Naive thymus-derived CD8-positive, alpha-beta T cell (primary cell): ENCODE measurements around the gene PRRT1B. TPM values are rescaled to one million over a fixed set of nuclear protein-coding genes. Genes with fewer than 3 reads are reported as not detected.

Experiments used
- ATAC-seq, 2 donors: fragments of 150-1000 bp; cut with Tn5 transposase in 1 of 2; sonication (Bioruptor Pico), chemical (Tn5 transposase) in 1 of 2; 1 replicate in 1 of 2; 2 replicates in 1 of 2; pipeline ENCODE4 v1.10.0; 2021; ENCODE audit warnings: mild to moderate bottlenecking in 2 of 2, moderate library complexity in 2 of 2
- POLR2A ChIA-PET: fragments of 350-600 bp; sonication (Branson Sonifier 250); formaldehyde crosslinking; loops from one replicate; lab custom pipeline; 2021; ENCODE audit warnings: antibody characterized with exemption; lab: Charles Lee
- DNase-seq, 10 donors: peaks; one replicate each; pipeline versions ENCODE4 v3.0.0 to v3.0.0-alpha.2; 2020 to 2022
- H3K27ac Mint-ChIP-seq, 10 donors: one replicate each; pipeline ENCODE4 v1.8.0; 2020 to 2022; ENCODE audit warnings: mild to moderate bottlenecking in 10 of 10, mixed read lengths in 10 of 10, moderate library complexity in 4 of 10, inconsistent platforms in 1 of 10
- H3K27me3 Mint-ChIP-seq, 5 donors: one replicate each; pipeline ENCODE4 v1.8.0; 2021 to 2022; ENCODE audit warnings: mixed read lengths in 5 of 5
- H3K36me3 Mint-ChIP-seq, 3 donors: one replicate each; pipeline ENCODE4 v1.8.0; 2020 to 2022; ENCODE audit warnings: mixed read lengths in 3 of 3, mild to moderate bottlenecking in 2 of 3, inconsistent platforms in 1 of 3
- H3K4me1 Mint-ChIP-seq, 4 donors: one replicate each; pipeline ENCODE4 v1.8.0; 2021 to 2022; ENCODE audit warnings: mixed read lengths in 4 of 4
- H3K4me3 Mint-ChIP-seq, 10 donors: one replicate each; pipeline ENCODE4 v1.8.0; 2020 to 2022; ENCODE audit warnings: mild to moderate bottlenecking in 10 of 10, mixed read lengths in 10 of 10, moderate library complexity in 6 of 10, inconsistent platforms in 1 of 10
- H3K9me3 Mint-ChIP-seq, 9 donors: one replicate each; pipeline ENCODE4 v1.8.0; 2020 to 2022; ENCODE audit warnings: mixed read lengths in 9 of 9, mild to moderate bottlenecking in 3 of 9, inconsistent platforms in 1 of 9, moderate library complexity in 1 of 9
- polyA plus RNA-seq, 3 donors: library from polyadenylated mRNA; unstranded; fragments of 300-500 nt; fragmentation: Illumina TruSeq; gene quantifications; one replicate each; pipeline ENCODE4 v1.2.3, GENCODE V29; 2021
- total RNA-seq, 8 experiments: library from RNA in 2 of 8; stranded (reverse) in 2 of 8; gene quantifications; one replicate each; pipeline ENCODE4 v1.2.3 and lab custom pipeline; 2021 to 2026

Gene PRRT1B
- total and polyA plus RNA-seq, 5 experiments from 2014 or later, result not detected

DNA sequence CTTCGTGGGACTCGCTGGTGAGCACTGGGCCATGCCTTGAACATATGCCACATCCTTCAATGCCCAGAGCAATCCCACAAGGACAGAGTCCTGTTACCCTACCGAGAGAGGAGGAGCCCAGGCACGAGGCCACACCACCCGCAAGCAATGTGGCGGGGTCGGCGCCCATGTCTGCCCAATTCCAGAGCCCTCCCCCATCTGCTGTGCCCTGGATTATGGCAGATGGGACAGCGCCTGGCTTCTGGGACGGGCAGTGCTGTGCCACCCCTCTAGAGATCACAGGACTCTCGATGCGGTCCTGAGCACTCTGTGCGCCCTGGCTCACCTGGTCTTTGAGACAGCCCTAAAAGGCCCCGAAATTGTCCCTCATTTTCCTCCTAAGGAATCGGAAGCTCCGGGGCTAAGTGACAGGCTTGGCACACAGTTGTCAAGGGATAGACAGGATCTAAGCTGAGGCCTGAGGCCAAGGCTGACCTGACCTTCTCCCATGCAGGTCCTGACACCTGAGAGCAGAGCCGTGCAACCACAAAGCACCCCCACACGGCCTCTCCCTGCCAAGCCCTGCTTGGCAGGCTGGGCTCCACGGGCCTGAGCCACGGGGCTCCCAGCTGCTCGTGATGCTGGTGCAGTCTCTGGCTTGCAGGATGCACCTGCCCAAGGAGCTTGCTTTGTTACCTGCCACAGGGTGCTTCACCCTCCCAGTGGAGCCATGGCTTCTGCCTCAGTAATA is 48.8 kb downstream of the PRRT1B start:
- Mint-ChIP-seq H3K27ac (peak overlapping the region in 1 of 10 donors; percentile 53), H3K36me3 (peaks cover 0 to 38% (median 0%) of the 10 kb centered on the region in 3 donors), H3K4me1 (peaks cover 13 to 23% (median 17%) of the 10 kb centered on the region in 4 donors), H3K27me3 (no peaks in the 10 kb centered on the region), H3K4me3 (no peak overlapping the region), H3K9me3 (no peaks in the 10 kb centered on the region)
- peak in 1 of 10 donors; percentile 28 for DNase-seq
- ATAC-seq, result no peak
- POLR2A ChIA-PET, result interaction anchor here (0.6 to 1.5 kb wide), 3 partner anchors 129 to 168 kb away, joined by 3 to 5 read pairs (median 3); no protein-coding TSS in a partner anchor

DNA sequence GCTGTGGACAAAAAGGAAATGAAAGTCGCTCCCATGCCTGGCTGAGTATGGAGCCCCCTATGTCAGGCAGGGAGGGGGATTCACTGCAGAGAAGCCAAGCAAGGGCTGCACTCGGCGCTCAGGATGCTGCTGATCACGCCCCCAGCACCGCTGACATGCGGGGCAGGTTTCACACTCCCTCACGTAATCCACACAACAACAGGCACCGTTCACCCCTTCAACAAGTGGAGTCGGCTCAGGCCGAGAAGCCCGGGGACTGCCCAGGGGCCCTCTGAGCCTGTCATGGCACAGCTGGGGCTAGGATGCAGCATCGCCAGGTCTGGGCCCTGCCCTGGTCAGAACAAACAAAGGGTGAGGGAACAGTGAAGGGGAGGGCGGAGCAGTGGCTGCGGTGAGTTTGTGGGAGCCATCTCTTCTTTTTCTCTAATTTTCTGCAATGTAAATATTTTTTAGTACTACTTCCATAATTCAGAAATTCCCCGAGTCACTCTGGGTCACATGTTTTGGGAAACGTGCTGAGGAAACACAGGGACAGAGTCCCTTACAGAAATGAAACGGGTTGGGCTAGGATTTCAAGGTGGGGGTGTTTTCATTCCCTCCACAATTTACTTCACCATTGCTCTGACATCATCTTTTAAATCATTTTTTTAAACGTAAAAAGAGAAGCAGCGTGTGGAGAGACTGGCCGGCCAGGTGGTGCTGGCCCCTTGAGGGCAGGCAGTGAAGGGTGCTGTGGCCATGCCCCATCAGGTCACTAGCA is 49.8 kb downstream of the PRRT1B start:
- POLR2A ChIA-PET, result interaction anchor here (1.1 to 1.5 kb wide), 2 partner anchors 10 to 150 kb away, joined by 4 to 5 read pairs; no protein-coding TSS in a partner anchor
- no peak for ATAC-seq
- H3K9me3 Mint-ChIP-seq, result no peaks in the 10 kb centered on the region
- H3K4me3 Mint-ChIP-seq, result no peak overlapping the region
- H3K27ac Mint-ChIP-seq, result peak overlapping the region in 1 of 10 donors; percentile 6
- DNase-seq, result peak in 1 of 10 donors; percentile 10
- H3K36me3 Mint-ChIP-seq, result peaks cover 0 to 41% (median 0%) of the 10 kb centered on the region in 3 donors
- H3K27me3 Mint-ChIP-seq, result no peaks in the 10 kb centered on the region
- H3K4me1 Mint-ChIP-seq, result peaks cover 12 to 18% (median 16%) of the 10 kb centered on the region in 4 donors

DNA sequence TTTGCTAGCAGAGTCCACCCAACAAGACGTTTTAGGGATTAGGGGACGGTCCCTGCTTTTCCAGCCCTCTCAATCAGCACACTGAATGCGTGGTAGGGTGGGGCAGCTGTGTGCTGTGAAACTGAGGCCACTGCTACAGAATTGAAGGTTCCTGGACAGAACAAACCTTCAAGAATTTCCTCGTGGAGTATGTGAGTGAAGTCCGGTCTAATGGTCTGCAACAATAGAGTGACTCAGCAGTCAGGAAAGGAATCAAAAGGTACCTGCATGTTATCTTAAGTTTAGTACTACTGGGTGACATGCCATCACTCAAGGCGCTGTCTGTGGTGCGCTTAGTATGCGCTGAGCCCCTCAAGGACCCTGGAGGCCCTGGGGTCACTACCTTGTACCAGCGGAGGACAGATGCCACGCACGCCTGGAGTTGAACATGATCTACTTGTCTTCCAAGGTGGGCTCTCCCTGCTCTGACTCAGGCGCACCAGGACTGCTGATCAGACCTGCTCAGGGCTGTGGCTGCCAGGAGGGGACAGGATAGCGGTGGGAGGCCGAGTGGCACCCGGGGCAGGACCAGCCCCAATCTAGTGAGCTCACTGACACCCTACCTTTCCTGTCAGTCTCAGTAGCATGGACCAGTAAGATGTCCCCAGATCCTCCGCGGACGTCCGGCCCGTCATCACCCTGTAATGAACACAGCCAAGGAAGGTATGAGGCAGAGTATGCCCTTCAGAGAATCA is 50.5 kb downstream of the PRRT1B start:
- Mint-ChIP-seq H3K27ac (peak overlapping the region in 3 of 10 donors; percentile 5 to 70 (median 6)), H3K36me3 (peaks cover 0 to 47% (median 0%) of the 10 kb centered on the region in 3 donors), H3K9me3 (no peaks in the 10 kb centered on the region), H3K27me3 (no peaks in the 10 kb centered on the region), H3K4me1 (peaks cover 5 to 11% (median 8%) of the 10 kb centered on the region in 4 donors), H3K4me3 (no peak overlapping the region)
- DNase-seq, result no peak
- ATAC-seq, result no peak
- POLR2A ChIA-PET, result interaction anchor here (1.1 to 1.5 kb wide), 2 partner anchors 11 to 149 kb away, joined by 4 to 5 read pairs; no protein-coding TSS in a partner anchor

DNA sequence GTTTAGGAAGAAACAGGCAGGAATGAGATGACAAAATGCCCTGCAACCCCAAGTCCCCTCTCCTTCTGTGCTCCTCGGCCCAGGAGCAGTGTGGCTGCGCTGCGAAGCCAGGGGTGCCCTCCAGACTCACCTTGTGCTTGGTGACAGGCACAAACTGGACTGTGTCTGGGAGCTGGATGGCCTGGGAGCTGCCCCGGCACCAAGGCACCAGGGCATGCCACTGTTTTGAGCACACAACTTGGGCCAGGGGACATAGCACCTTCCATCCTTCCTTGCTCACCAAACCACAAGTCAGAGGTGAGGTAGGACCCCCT is 51.1 kb downstream of the PRRT1B start:
- ATAC-seq (no peak), DNase-seq (peak in 1 of 10 donors; percentile 58)
- H3K4me3 Mint-ChIP-seq, result no peak overlapping the region
- H3K4me1 Mint-ChIP-seq, result peaks cover 0 to 5% (median 3%) of the 10 kb centered on the region in 4 donors
- no peaks in the 10 kb centered on the region for H3K27me3 Mint-ChIP-seq
- POLR2A ChIA-PET, result no interaction called here
- no peaks in the 10 kb centered on the region for H3K9me3 Mint-ChIP-seq
- H3K36me3 Mint-ChIP-seq, result peaks cover 0 to 50% (median 3%) of the 10 kb centered on the region in 3 donors
- H3K27ac Mint-ChIP-seq, result peak overlapping the region in 1 of 10 donors; percentile 70

DNA sequence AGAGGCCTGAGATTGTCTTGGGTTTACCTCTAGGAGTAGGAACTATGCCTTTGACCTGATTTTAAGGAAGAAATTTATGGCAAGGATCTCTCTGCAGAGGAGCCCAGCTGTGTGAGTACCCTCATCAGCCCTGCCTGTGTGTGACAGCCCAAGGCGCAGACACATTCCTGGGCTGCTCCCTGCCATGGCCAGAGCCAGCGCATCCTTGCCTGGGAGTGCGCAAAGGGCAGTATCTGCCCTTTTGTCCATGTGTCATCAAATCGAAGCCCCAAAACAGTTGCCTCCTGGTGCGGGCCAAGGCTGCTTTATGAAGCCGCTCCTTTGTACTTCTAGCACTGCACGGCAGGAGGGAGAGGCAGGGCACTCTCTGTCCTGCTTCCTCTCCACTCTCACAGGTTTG is 51.9 kb downstream of the PRRT1B start:
- Mint-ChIP-seq H3K36me3 (peaks cover 0 to 59% (median 4%) of the 10 kb centered on the region in 3 donors), H3K4me3 (no peak overlapping the region)

DNA sequence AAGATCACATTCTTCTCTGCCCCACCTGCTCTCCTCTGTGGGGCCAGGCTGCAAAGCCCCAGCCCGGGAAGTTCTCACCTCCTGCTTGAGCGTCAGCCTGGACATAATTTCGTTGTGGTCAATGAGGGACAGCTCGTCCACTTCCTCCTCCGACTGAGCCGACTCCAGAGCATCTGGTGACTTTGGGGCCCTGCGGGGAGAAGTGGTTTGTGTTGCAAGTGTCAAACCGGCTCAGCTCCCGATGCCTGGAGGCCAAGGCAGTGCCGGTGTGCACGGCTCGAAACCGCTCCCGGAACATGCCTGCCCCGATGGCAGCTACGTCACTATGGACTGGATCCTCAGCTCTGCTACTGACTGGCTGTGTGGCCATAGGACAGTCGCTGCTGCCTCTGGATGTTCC is 52.8 kb downstream of the PRRT1B start:
- H3K36me3 Mint-ChIP-seq, result peaks cover 0 to 62% (median 4%) of the 10 kb centered on the region in 3 donors
- no peak overlapping the region for H3K4me3 Mint-ChIP-seq
- no peaks in the 10 kb centered on the region for H3K27me3 Mint-ChIP-seq
- peak overlapping the region in 1 of 10 donors; percentile 52 for H3K27ac Mint-ChIP-seq
- POLR2A ChIA-PET, result interaction anchor here (1.4 kb wide), 1 partner anchor 145 kb away, joined by 3 read pairs; no protein-coding TSS in a partner anchor
- DNase-seq, result no peak
- ATAC-seq, result no peak
- H3K4me1 Mint-ChIP-seq, result peaks cover 0 to 2% (median under 1%) of the 10 kb centered on the region in 4 donors
- H3K9me3 Mint-ChIP-seq, result no peaks in the 10 kb centered on the region

More for the DNA sequence above, 51.9 kb downstream of the PRRT1B start:
- Mint-ChIP-seq H3K27me3 (no peaks in the 10 kb centered on the region), H3K9me3 (no peaks in the 10 kb centered on the region), H3K27ac (no peak overlapping the region), H3K4me1 (peaks cover 0 to 1% (median under 1%) of the 10 kb centered on the region in 4 donors)
- POLR2A ChIA-PET, result interaction anchor here (1.4 kb wide), 1 partner anchor 146 kb away, joined by 3 read pairs; no protein-coding TSS in a partner anchor
- no peak for ATAC-seq
- DNase-seq, result no peak

DNA sequence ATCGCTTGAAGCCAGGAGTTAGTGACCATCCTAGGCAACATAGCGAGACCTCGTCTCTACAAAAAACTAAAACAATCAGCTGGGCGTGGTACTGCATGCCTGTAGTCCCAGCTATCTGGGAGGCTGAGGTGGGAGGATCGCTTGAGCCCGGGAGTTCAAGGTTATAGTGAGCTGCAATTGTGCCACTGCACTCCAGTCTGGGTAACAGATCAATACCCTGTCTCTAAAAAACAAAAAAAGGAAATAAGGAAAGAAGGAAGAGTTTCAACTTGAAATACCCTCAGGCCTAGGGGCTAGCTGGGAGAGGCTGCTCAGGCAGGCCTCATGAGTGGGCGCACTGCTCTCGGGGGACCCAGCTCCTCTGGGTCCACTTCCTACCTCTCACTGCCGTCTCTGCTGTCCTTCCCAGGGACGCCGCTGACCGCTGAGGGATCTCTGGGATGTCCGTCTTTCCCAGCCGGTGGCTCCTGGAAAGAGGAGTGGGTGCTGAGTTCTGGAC is 56.4 kb downstream of the PRRT1B start:
- POLR2A ChIA-PET, result interaction anchor here (0.6 kb wide), 1 partner anchor 131 kb away, joined by 5 read pairs; no protein-coding TSS in a partner anchor
- peak overlapping the region in 3 of 10 donors; percentile 6 to 63 (median 11) for H3K27ac Mint-ChIP-seq
- H3K27me3 Mint-ChIP-seq, result no peaks in the 10 kb centered on the region

DNA sequence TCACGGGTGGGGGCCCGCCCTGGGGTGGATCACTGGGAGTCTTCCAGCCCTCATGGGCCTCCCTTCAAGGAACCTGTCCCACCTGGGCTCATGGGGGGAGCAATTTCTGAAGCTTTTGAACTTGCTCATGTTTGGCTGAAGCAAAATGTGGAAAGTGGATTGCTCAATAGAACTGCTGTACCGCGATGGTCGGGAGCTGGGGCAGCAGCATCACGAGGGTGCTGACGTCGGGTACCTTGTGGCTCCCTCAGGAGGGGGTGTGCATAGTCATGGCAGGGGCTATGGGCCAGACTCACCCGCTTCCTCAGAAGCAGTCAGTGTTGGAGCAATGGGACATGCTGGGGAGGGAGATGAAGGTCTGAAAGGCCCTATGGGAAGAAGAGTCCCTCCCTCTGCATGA is 57.9 kb downstream of the PRRT1B start:
- DNase-seq, result no peak
- H3K27me3 Mint-ChIP-seq, result no peaks in the 10 kb centered on the region
- H3K9me3 Mint-ChIP-seq, result no peaks in the 10 kb centered on the region
- H3K27ac Mint-ChIP-seq, result peak overlapping the region in 1 of 10 donors; percentile 63
- no peak overlapping the region for H3K4me3 Mint-ChIP-seq
- peaks cover 0 to 63% (median 4%) of the 10 kb centered on the region in 3 donors for H3K36me3 Mint-ChIP-seq
- POLR2A ChIA-PET, result no interaction called here
- peaks cover 0 to 7% (median 2%) of the 10 kb centered on the region in 4 donors for H3K4me1 Mint-ChIP-seq
- ATAC-seq, result no peak

More for the DNA sequence above, 56.4 kb downstream of the PRRT1B start:
- Mint-ChIP-seq H3K36me3 (peaks cover 0 to 70% (median 4%) of the 10 kb centered on the region in 3 donors), H3K9me3 (no peaks in the 10 kb centered on the region), H3K4me1 (peaks cover 0 to 4% (median 2%) of the 10 kb centered on the region in 4 donors), H3K4me3 (no peak overlapping the region)
- ATAC-seq (no peak), DNase-seq (no peak)

DNA sequence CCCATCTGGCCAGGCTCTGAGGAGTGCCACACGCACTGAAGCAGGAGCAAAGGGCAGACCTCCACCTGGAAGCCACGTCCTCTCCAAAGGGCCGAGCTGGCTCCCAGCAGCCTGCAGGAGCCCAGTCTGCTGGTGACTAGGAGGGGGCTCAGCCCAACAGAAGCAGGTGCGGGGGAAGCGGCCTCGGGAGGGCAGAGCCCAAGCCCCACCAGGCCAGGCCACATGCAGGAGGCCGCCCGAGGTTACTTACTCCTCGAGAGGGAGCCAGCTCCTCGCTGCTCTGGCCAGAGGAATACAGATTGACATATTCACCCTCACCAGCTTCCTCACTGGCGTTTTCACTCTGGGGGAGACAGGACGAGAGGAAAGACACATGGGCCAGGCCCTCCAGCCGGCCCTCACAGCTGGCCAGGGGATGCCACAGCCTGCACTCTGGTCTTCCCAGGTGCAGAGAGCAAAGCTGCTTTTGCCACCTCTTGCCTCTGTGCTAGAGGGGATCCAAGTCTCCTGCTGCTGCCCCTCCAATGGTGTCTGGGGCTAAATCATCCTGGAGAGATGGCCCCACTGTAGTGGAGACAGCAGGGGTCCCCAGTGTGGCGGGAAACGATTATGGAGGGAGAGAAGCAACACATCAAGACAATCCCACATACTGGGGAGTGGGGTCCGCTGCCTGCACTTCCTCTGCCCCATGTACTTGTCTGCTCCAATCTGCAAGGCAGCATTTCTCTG is 58.6 kb downstream of the PRRT1B start:
- H3K9me3 Mint-ChIP-seq, result no peaks in the 10 kb centered on the region
- H3K27me3 Mint-ChIP-seq, result no peaks in the 10 kb centered on the region
- peaks cover 0 to 60% (median 4%) of the 10 kb centered on the region in 3 donors for H3K36me3 Mint-ChIP-seq
- peak overlapping the region in 2 of 10 donors; percentile 20 to 63 for H3K27ac Mint-ChIP-seq
- H3K4me1 Mint-ChIP-seq, result peaks cover 0 to 8% (median 2%) of the 10 kb centered on the region in 4 donors
- DNase-seq (no peak), ATAC-seq (no peak)
- POLR2A ChIA-PET, result no interaction called here
- H3K4me3 Mint-ChIP-seq, result no peak overlapping the region

DNA sequence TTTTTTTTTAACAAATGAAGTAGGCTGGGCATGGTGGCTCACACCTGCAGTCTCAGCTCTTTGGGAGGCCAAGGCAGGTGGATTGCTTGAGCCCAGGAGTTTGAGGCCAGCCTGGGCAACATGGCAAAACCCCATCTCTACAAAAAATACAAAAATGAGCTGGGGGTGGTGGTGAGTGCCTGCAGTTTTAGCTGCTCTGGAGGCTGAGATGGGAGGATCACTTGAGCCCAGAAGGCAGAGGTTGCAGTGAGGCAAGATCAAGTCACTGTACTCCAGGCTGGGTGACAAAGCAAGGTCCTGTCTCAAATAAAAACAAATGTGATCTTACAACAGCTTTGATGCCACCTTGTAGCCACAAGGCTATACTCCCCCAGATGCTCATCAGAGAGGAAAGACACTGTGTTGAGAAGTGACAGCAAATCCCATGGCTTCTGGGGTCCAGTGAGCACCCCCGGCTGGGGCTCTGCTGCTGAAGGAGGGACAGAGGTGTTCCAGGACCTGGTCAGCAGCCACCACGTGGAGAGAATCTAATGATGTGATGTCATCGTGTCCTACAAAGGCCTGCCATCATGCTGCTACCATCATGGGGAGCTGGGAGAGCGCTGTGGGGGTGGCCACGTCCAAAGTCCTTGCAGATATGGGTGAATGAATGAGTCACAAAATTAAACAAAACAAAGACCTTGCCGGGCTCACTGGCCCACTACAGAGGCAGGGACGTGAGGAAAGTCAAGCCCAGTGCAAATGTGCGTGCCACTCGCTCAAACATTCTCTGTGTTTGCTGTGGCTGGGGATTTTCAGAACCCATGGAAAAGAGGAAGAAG is 60.7 kb downstream of the PRRT1B start:
- Mint-ChIP-seq H3K4me3 (no peak overlapping the region), H3K27me3 (no peaks in the 10 kb centered on the region), H3K36me3 (peaks cover 0 to 55% (median 4%) of the 10 kb centered on the region in 3 donors), H3K4me1 (peaks cover 0 to 10% (median 4%) of the 10 kb centered on the region in 4 donors), H3K9me3 (no peaks in the 10 kb centered on the region), H3K27ac (peak overlapping the region in 2 of 10 donors; percentile 14 to 34)
- ATAC-seq (no peak), DNase-seq (no peak)
- POLR2A ChIA-PET, result no interaction called here
